H1 (cell line): ENCODE data around the gene LBHD1. TPM values are rescaled to one million over a fixed set of nuclear protein-coding genes. Genes with fewer than 3 reads are reported as not detected.

ENCODE experiments used
- CTCF ChIA-PET: fragments of 300-600 bp; sonication (Branson Sonifier 250); formaldehyde crosslinking; loops from one replicate; lab custom pipeline; 2021; ENCODE audit not compliant: partially characterized antibody; lab: Charles Lee
- POLR2A ChIA-PET: fragments of 300-600 bp; sonication (Branson Sonifier 250); formaldehyde crosslinking; loops from one replicate; lab custom pipeline; 2021; ENCODE audit warnings: inconsistent platforms; ENCODE audit not compliant: partially characterized antibody; lab: Charles Lee
- DNase-seq, 2 experiments: peaks; one replicate each; pipeline versions ENCODE4 v3.0.0 to v3.0.0-alpha.2; 2010 to 2022; ENCODE audit warnings: low spot score in 2 of 2, low read depth in 1 of 2, mixed read lengths in 1 of 2
- FAIRE-seq: peaks from 2 replicates; lab custom pipeline; 2011; peaks lifted over from hg19 to GRCh38; lab: Jason Lieb, UNC
- H2AFZ ChIP-seq: 2 replicates; pipeline ENCODE4 v1.8.1; 2012; ENCODE audit warnings: low read length, inconsistent platforms
- H2AK5ac ChIP-seq: 2 replicates; pipeline ENCODE4 v1.6.1; 2013; ENCODE audit warnings: low read depth, low read length
- H2BK120ac ChIP-seq: replicated peaks from 2 replicates; pipeline ENCODE3; 2013; ENCODE audit warnings: low read depth, low read length, inconsistent platforms
- H2BK12ac ChIP-seq: 2 replicates; pipeline ENCODE4 v1.6.1; 2013; ENCODE audit warnings: low read depth, low read length
- H2BK15ac ChIP-seq: 2 replicates; pipeline ENCODE4 v1.6.1; 2013; ENCODE audit warnings: low read length
- H2BK20ac ChIP-seq: 2 replicates; pipeline ENCODE4 v1.6.1; 2013; ENCODE audit warnings: low read length
- H2BK5ac ChIP-seq: 2 replicates; pipeline ENCODE4 v1.6.1; 2013; ENCODE audit warnings: low read depth, low read length
- H3K14ac ChIP-seq: 2 replicates; pipeline ENCODE4 v1.6.1; 2013; ENCODE audit warnings: inconsistent platforms; ENCODE audit not compliant: insufficient read length
- H3K18ac ChIP-seq: 2 replicates; pipeline ENCODE4 v1.6.1; 2013; ENCODE audit warnings: low read length; ENCODE audit errors: extremely low read depth
- H3K23ac ChIP-seq: 2 replicates; pipeline ENCODE4 v1.6.1; 2013; ENCODE audit warnings: inconsistent platforms; ENCODE audit not compliant: insufficient read length
- H3K23me2 ChIP-seq: 2 replicates; pipeline ENCODE4 v1.6.1; 2013; ENCODE audit warnings: low read depth, low read length
- H3K27ac ChIP-seq: 2 replicates; pipeline ENCODE4 v1.6.1; 2011; ENCODE audit warnings: low read depth, low read length, inconsistent platforms
- H3K27me3 ChIP-seq, 4 experiments: replicated peaks in 1 of 4; 1 replicate in 1 of 4; 2 replicates in 3 of 4; pipeline versions ENCODE4 v1.6.1 to v1.8.1; 2011 to 2013; ENCODE audit warnings: low read length in 3 of 4, mild to moderate bottlenecking in 3 of 4, inconsistent platforms in 2 of 4, mixed read lengths in 2 of 4, moderate library complexity in 1 of 4; ENCODE audit not compliant: control insufficient read depth in 3 of 4, insufficient read depth in 3 of 4; ENCODE audit errors: extremely low read depth in 1 of 4
- H3K36me3 ChIP-seq, 4 experiments: 2 replicates each; pipeline versions ENCODE4 v1.6.1 to v1.8.1; 2011 to 2013; ENCODE audit warnings: mild to moderate bottlenecking in 4 of 4, low read length in 3 of 4, moderate library complexity in 2 of 4, control low read depth in 1 of 4, inconsistent platforms in 1 of 4; ENCODE audit not compliant: insufficient read depth in 4 of 4, control insufficient read depth in 2 of 4
- H3K4ac ChIP-seq: replicated peaks from 2 replicates; pipeline ENCODE3; 2013; ENCODE audit warnings: low read length, low read depth, mixed read lengths, inconsistent platforms; ENCODE audit not compliant: insufficient read length
- H3K4me1 ChIP-seq, 4 experiments: replicated peaks in 1 of 4; 1 replicate in 1 of 4; 2 replicates in 3 of 4; pipeline versions ENCODE4 v1.6.1 to v1.8.1; 2011 to 2013; ENCODE audit warnings: low read length in 3 of 4, inconsistent platforms in 2 of 4, mixed read lengths in 1 of 4; ENCODE audit not compliant: insufficient read depth in 4 of 4, control insufficient read depth in 3 of 4
- H3K4me2 ChIP-seq, 2 experiments: 2 replicates each; pipeline versions ENCODE4 v1.6.1 to v1.8.1; 2011 to 2013; ENCODE audit warnings: low read depth in 2 of 2, low read length in 2 of 2, control low read depth in 1 of 2, inconsistent platforms in 1 of 2, mild to moderate bottlenecking in 1 of 2; ENCODE audit not compliant: insufficient read depth in 1 of 2
- H3K4me3 ChIP-seq, 4 experiments: fragments of 200-600, 300-600 bp in 1 of 4; sonication (generic), shearing (Covaris generic), sonication (Bioruptor Twin) in 1 of 4; 2 replicates each; pipeline versions ENCODE4 v1.5.1 to v1.8.1; 2011 to 2016; ENCODE audit warnings: low read length in 4 of 4, low read depth in 3 of 4, control low read depth in 2 of 4, inconsistent platforms in 2 of 4, mild to moderate bottlenecking in 2 of 4, mixed read lengths in 1 of 4, moderate library complexity in 1 of 4; ENCODE audit not compliant: insufficient read depth in 2 of 4; ENCODE audit errors: extremely low read depth in 1 of 4
- H3K56ac ChIP-seq: replicated peaks from 2 replicates; pipeline ENCODE3; 2013; ENCODE audit warnings: low read depth, mild to moderate bottlenecking, mixed read lengths, low read length, inconsistent platforms; ENCODE audit not compliant: insufficient read length
- H3K79me1 ChIP-seq: 2 replicates; pipeline ENCODE4 v1.6.1; 2013; ENCODE audit warnings: low read depth, low read length, control low read depth
- H3K79me2 ChIP-seq, 2 experiments: 2 replicates each; pipeline versions ENCODE4 v1.6.1 to v1.8.1; 2012 to 2013; ENCODE audit warnings: low read length in 2 of 2, mild to moderate bottlenecking in 2 of 2, inconsistent platforms in 1 of 2; ENCODE audit not compliant: insufficient read depth in 2 of 2, control insufficient read depth in 1 of 2
- H3K9ac ChIP-seq, 4 experiments: replicated peaks in 1 of 4; 1 replicate in 1 of 4; 2 replicates in 3 of 4; pipeline versions ENCODE4 v1.6.1 to v1.8.1; 2011 to 2013; ENCODE audit warnings: low read depth in 3 of 4, low read length in 3 of 4, control low read depth in 2 of 4, mild to moderate bottlenecking in 2 of 4, moderate library complexity in 2 of 4, inconsistent platforms in 1 of 4; ENCODE audit errors: extremely low read depth in 1 of 4
- H3K9me3 ChIP-seq, 2 experiments: 2 replicates each; pipeline versions ENCODE4 v1.6.1 to v1.8.1; 2012 to 2013; ENCODE audit warnings: mild to moderate bottlenecking in 2 of 2, moderate library complexity in 2 of 2, control low read depth in 1 of 2, inconsistent platforms in 1 of 2, low read depth in 1 of 2, low read length in 1 of 2, mixed read lengths in 1 of 2; ENCODE audit not compliant: insufficient read depth in 2 of 2
- H4K20me1 ChIP-seq, 2 experiments: replicated peaks in 1 of 2; 2 replicates each; pipeline versions ENCODE3 to v1.8.1; 2011 to 2013; ENCODE audit warnings: inconsistent platforms in 2 of 2, low read length in 2 of 2, mild to moderate bottlenecking in 1 of 2; ENCODE audit not compliant: insufficient read depth in 2 of 2, control insufficient read depth in 1 of 2
- H4K5ac ChIP-seq: 2 replicates; pipeline ENCODE4 v1.6.1; 2013; ENCODE audit warnings: low read length, low read depth, mixed read lengths, inconsistent platforms; ENCODE audit not compliant: insufficient read length
- H4K8ac ChIP-seq: 2 replicates; pipeline ENCODE4 v1.8.0; 2013; ENCODE audit warnings: mild to moderate bottlenecking, moderate library complexity, low read length, inconsistent platforms; ENCODE audit not compliant: insufficient read depth; ENCODE audit errors: extremely low read depth
- H4K91ac ChIP-seq: replicated peaks from 2 replicates; pipeline ENCODE3; 2013; ENCODE audit warnings: low read length, mixed read lengths, inconsistent platforms; ENCODE audit not compliant: insufficient read length
- ATF2 ChIP-seq: IDR thresholded peaks from 2 replicates; pipeline ENCODE4 v1.6.1; 2012; ENCODE audit warnings: low read length, inconsistent platforms
- CHD2 ChIP-seq: IDR thresholded peaks from 2 replicates; pipeline ENCODE4 v1.6.1; 2012; ENCODE audit warnings: low read length, improper control_type of control experiment
- CREB1 ChIP-seq: IDR thresholded peaks from 2 replicates; pipeline ENCODE4 v1.6.1; 2012; ENCODE audit warnings: inconsistent platforms
- EGR1 ChIP-seq: IDR thresholded peaks from 2 replicates; pipeline ENCODE4 v1.6.1; 2011; ENCODE audit warnings: low read depth, low read length, borderline replicate concordance
- HDAC6 ChIP-seq: IDR thresholded peaks from one replicate; pipeline ENCODE4 v1.7.1; 2012; ENCODE audit warnings: low read depth, mild to moderate bottlenecking, inconsistent platforms, low read length, moderate library complexity
- KDM5A ChIP-seq: fragments of 200-600 bp; IDR thresholded peaks from 2 replicates; pipeline ENCODE4 v1.7.1; 2012; ENCODE audit warnings: mild to moderate bottlenecking, low read length, inconsistent platforms, mixed read lengths
- POU5F1 ChIP-seq: IDR thresholded peaks from 2 replicates; pipeline ENCODE4 v1.6.1; 2011; ENCODE audit warnings: low read depth, mild to moderate bottlenecking, low read length, moderate library complexity
- RXRA ChIP-seq: IDR thresholded peaks from 2 replicates; pipeline ENCODE4 v1.6.1; 2011; ENCODE audit warnings: low read depth, mild to moderate bottlenecking, low read length, moderate library complexity; ENCODE audit not compliant: insufficient read depth
- SAP30 ChIP-seq: fragments of 300-600 bp; sonication (generic); IDR thresholded peaks from 2 replicates; pipeline ENCODE4 v1.7.1; 2012; ENCODE audit warnings: low read length, moderate library complexity, mild to moderate bottlenecking, inconsistent platforms; ENCODE audit not compliant: insufficient read depth, insufficient replicate concordance
- SRF ChIP-seq: IDR thresholded peaks from 2 replicates; pipeline ENCODE4 v1.6.1; 2011; ENCODE audit warnings: mild to moderate bottlenecking, low read depth, low read length, moderate library complexity
- TAF7 ChIP-seq: optimal IDR thresholded peaks from 2 replicates; pipeline ENCODE3; 2011; ENCODE audit warnings: low read depth, mild to moderate bottlenecking, inconsistent platforms, low read length, moderate library complexity, borderline replicate concordance
- WGBS, 2 experiments: shearing (Covaris generic) in 1 of 2; methylation state at CpG; one replicate each; pipeline versions ENCODE4 v1.1.6 to v1.1.7; 2013 to 2015; ENCODE audit warnings: low lambda C conversion rate in 2 of 2, mixed read lengths in 2 of 2, inconsistent platforms in 1 of 2, low coverage in 1 of 2, missing lambda C conversion rate in 1 of 2; ENCODE audit not compliant: insufficient replicate concordance in 2 of 2, insufficient coverage in 1 of 2, insufficient read length in 1 of 2; ENCODE audit errors: extremely low coverage in 1 of 2, missing lambda C conversion rate in 1 of 2; 5-methylcytosine and 5-hydroxymethylcytosine counted together
- polyA plus RNA-seq, 7 experiments: library from polyadenylated mRNA; depleted of rRNA in 3 of 7; stranded (reverse) in 5 of 7; unstranded in 2 of 7; fragments of >200 nt in 5 of 7; fragments of 200-250 nt in 2 of 7; gene quantifications; 1 replicate in 5 of 7; 2 replicates in 1 of 7; 4 replicates in 1 of 7; pipeline versions ENCODE4 v1.2.1 to v1.2.3, GENCODE V29; 2011 to 2013; ENCODE audit warnings: missing spikeins in 2 of 7, mixed read lengths in 2 of 7
- total RNA-seq: library from RNA; stranded (reverse); fragmentation: NEBNext Ultra II Directional; extraction: Animal tissue kit (Norgen Biotek cat#: 25700); gene quantifications from 2 replicates; pipeline ENCODE4 v1.2.1, GENCODE V29; 2021
- TF ChIP-seq, protein P1 (sequence below): IDR thresholded peaks from 2 replicates; pipeline ENCODE4 v1.6.1; 2012; ENCODE audit warnings: inconsistent platforms

The LBHD1 gene
- total and polyA plus RNA-seq, 2 of the 8 experiments (the other 6 are each of a cell fraction or from before 2014, with no cell fraction given): 2.3 to 5.2 TPM

DNA sequence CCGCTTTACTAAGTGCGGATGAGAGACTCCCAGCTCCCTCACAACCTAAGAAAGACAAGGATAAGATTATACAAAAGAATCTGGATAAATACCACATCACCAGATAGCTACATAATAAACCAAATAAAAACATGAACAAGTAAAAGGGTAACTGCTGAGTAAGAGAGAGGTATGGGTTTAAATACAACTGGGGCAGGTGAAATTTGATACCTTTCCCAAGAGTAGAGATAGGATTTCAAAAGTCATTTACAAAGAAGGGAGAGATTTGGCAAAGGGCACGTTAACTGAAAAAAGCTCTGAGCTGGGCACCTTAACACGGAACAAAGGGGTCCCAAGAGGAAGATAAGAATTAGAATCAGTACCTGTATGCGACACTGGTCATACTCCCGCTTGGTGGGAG is 5.1 kb upstream of the LBHD1 start:
- H3K14ac ChIP-seq: no peak overlapping the region
- no peak overlapping the region for H4K8ac ChIP-seq
- H3K79me1 ChIP-seq: peaks cover 9% of the 10 kb centered on the region
- H3K56ac ChIP-seq: no peak overlapping the region
- H3K27ac ChIP-seq: no peak overlapping the region
- peaks cover 0 to 23% of the 10 kb centered on the region in 2 experiments; a peak in 2 of 4 replicates for H3K79me2 ChIP-seq
- H4K91ac ChIP-seq: no peak overlapping the region
- FAIRE-seq (no peak), DNase-seq (no peak)
- no peaks in the 10 kb centered on the region for H3K9me3 ChIP-seq
- peaks cover 0 to 1% of the 10 kb centered on the region in 2 experiments for H4K20me1 ChIP-seq
- ChIA-PET POLR2A (interaction anchor here (0.7 to 61.4 kb wide), 11 partner anchors 14 to 110 kb away, joined by 3 to 2041 read pairs (median 3); partner anchors contain the start of genes BSCL2, C11orf98, CSKMT and GANAB), CTCF (interaction anchor here (0.5 to 3.2 kb wide), 11 partner anchors 8 to 209 kb away, joined by 3 to 16 read pairs (median 5); partner anchors contain the start of genes CSKMT and EML3)
- H3K27me3 ChIP-seq: no peaks in the 10 kb centered on the region
- H3K23ac ChIP-seq: no peak overlapping the region
- H3K36me3 ChIP-seq: peaks cover 5 to 29% (median 9%) of the 10 kb centered on the region in 4 experiments; a peak in 5 of 8 replicates
- no peak overlapping the region for H3K18ac ChIP-seq
- H3K9ac ChIP-seq: no peak overlapping the region
- no peak overlapping the region for H2BK5ac ChIP-seq
- H2AFZ ChIP-seq: no peak overlapping the region
- peaks cover 4% of the 10 kb centered on the region; the same call in 1 of the 2 replicates for H3K23me2 ChIP-seq
- H3K4me3 ChIP-seq: peak overlapping the region in 1 of 4 experiments; percentile 98; a peak in 3 of 8 replicates
- peak overlapping the region; percentile 74 to 86; a peak in 2 of 4 replicates for H3K4me2 ChIP-seq
- H3K4ac ChIP-seq: no peak overlapping the region
- H2BK12ac ChIP-seq: no peak overlapping the region
- H2BK120ac ChIP-seq: no peak overlapping the region
- H2BK15ac ChIP-seq: no peak overlapping the region
- H2AK5ac ChIP-seq: no peak overlapping the region
- H2BK20ac ChIP-seq: no peak overlapping the region
- 88% methylated on average over 6 of the region's 6 CpGs; no CpG with 5 or more reads in 1 of the 2 experiments for WGBS, 2 experiments
- H3K4me1 ChIP-seq: peaks cover 3 to 8% (median 6%) of the 10 kb centered on the region in 4 experiments; a peak in 5 of 7 replicates
- H4K5ac ChIP-seq: no peak overlapping the region
- TF ChIP-seq TAF7 (no peak), CHD2 (no peak), SRF (no peak), RXRA (no peak), HDAC6 (no peak), EGR1 (no peak), SAP30 (no peak), ATF2 (no peak), POU5F1 (no peak), KDM5A (no peak), CREB1 (no peak)
- TF ChIP-seq, protein P1, sequence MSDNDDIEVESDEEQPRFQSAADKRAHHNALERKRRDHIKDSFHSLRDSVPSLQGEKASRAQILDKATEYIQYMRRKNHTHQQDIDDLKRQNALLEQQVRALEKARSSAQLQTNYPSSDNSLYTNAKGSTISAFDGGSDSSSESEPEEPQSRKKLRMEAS: no peak
